Measurements from ENCODE around the gene CXCL8. TPM values are rescaled to one million over a fixed set of nuclear protein-coding genes. Genes with fewer than 3 reads are reported as not detected.

CXCL8 gene
- total and polyA plus RNA-seq, 2 of the 8 experiments (the other 6 are each of a cell fraction or from before 2014, with no cell fraction given): not detected

DNA sequence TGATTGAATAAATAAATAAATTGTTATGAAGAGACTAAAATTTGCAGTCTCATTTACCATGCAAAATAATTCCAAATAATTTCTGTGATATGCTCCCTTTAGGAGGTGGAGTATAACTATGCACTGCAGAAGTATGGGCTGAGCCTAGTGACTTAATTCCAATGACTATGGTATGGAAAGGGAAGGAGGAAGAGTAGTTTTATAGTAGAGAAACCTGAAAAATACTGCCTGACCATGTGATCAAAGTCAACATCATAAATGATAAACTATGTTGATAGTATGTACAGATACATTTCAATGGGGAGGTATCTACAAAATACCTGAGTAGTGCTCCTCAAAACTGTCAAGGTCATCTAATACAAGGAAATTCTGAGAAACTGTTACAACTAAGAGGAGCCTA, 14.6 kb downstream of the CXCL8 start:
- Histone ChIP-seq H2BK20ac (ENCODE audit: low read length) (no peak overlapping the region), H3K4me1 (replicated peaks in 1 of 4; ENCODE audit: control insufficient read depth in 3 of 4, insufficient read depth in 4 of 4, low read length in 3 of 4) (no peaks in the 10 kb centered on the region), H3K4me3 (ENCODE audit: extremely low read depth in 1 of 4, insufficient read depth in 2 of 4, low read depth in 3 of 4, low read length in 4 of 4) (no peak overlapping the region), H3K27ac (ENCODE audit: low read depth, low read length) (no peak overlapping the region), H3K14ac (ENCODE audit: insufficient read length) (no peak overlapping the region), H2BK120ac (replicated peaks; ENCODE audit: low read depth, low read length) (no peak overlapping the region), H3K79me1 (ENCODE audit: low read depth, low read length) (no peaks in the 10 kb centered on the region), H3K9ac (replicated peaks in 1 of 4; ENCODE audit: extremely low read depth in 1 of 4, low read depth in 3 of 4, low read length in 3 of 4) (no peak overlapping the region), H3K4ac (replicated peaks; ENCODE audit: insufficient read length, low read depth, low read length) (no peak overlapping the region), H2AFZ (ENCODE audit: low read length) (no peak overlapping the region), H3K79me2 (ENCODE audit: control insufficient read depth in 1 of 2, insufficient read depth in 2 of 2, low read length in 2 of 2) (no peaks in the 10 kb centered on the region), H3K9me3 (ENCODE audit: insufficient read depth in 2 of 2, low read depth in 1 of 2, low read length in 1 of 2) (no peaks in the 10 kb centered on the region), H4K5ac (ENCODE audit: insufficient read length, low read depth, low read length) (no peak overlapping the region), H3K56ac (replicated peaks; ENCODE audit: insufficient read length, low read depth, low read length) (no peak overlapping the region), H2BK15ac (ENCODE audit: low read length) (no peak overlapping the region), H4K20me1 (replicated peaks in 1 of 2; ENCODE audit: control insufficient read depth in 1 of 2, insufficient read depth in 2 of 2, low read length in 2 of 2) (no peaks in the 10 kb centered on the region), H4K91ac (replicated peaks; ENCODE audit: insufficient read length, low read length) (no peak overlapping the region), H2BK5ac (ENCODE audit: low read depth, low read length) (no peak overlapping the region), H3K23me2 (ENCODE audit: low read depth, low read length) (no peaks in the 10 kb centered on the region), H2AK5ac (ENCODE audit: low read depth, low read length) (no peak overlapping the region), H4K8ac (ENCODE audit: extremely low read depth, insufficient read depth, low read length) (no peak overlapping the region), H3K36me3 (ENCODE audit: control insufficient read depth in 2 of 4, insufficient read depth in 4 of 4, low read length in 3 of 4) (no peaks in the 10 kb centered on the region), H2BK12ac (ENCODE audit: low read depth, low read length) (no peak overlapping the region), H3K18ac (ENCODE audit: extremely low read depth, low read length) (no peak overlapping the region), H3K4me2 (ENCODE audit: insufficient read depth in 1 of 2, low read depth in 2 of 2, low read length in 2 of 2) (no peak overlapping the region), H3K27me3 (replicated peaks in 1 of 4; ENCODE audit: control insufficient read depth in 3 of 4, extremely low read depth in 1 of 4, insufficient read depth in 3 of 4, low read length in 3 of 4) (no peaks in the 10 kb centered on the region), H3K23ac (ENCODE audit: insufficient read length) (no peak overlapping the region)
- FAIRE-seq (no peak), DNase-seq (ENCODE audit: low read depth in 1 of 2, low spot score in 2 of 2) (no peak)
- CTCF ChIA-PET (ENCODE audit: partially characterized antibody): no interaction called here
- POLR2A ChIA-PET (ENCODE audit: partially characterized antibody): no interaction called here
- TF ChIP-seq, protein P1, sequence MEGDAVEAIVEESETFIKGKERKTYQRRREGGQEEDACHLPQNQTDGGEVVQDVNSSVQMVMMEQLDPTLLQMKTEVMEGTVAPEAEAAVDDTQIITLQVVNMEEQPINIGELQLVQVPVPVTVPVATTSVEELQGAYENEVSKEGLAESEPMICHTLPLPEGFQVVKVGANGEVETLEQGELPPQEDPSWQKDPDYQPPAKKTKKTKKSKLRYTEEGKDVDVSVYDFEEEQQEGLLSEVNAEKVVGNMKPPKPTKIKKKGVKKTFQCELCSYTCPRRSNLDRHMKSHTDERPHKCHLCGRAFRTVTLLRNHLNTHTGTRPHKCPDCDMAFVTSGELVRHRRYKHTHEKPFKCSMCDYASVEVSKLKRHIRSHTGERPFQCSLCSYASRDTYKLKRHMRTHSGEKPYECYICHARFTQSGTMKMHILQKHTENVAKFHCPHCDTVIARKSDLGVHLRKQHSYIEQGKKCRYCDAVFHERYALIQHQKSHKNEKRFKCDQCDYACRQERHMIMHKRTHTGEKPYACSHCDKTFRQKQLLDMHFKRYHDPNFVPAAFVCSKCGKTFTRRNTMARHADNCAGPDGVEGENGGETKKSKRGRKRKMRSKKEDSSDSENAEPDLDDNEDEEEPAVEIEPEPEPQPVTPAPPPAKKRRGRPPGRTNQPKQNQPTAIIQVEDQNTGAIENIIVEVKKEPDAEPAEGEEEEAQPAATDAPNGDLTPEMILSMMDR (IDR thresholded peaks at IDR 0.05; ENCODE audit: control extremely low read depth in 1 of 3, insufficient read depth in 1 of 3, low read depth in 1 of 3, low read length in 3 of 3): no peak
- TF ChIP-seq RFX5 (IDR thresholded peaks at IDR 0.05; ENCODE audit: borderline replicate concordance, low read depth, low read length) (no peak), GABPA (IDR thresholded peaks at IDR 0.05; ENCODE audit: borderline replicate concordance, insufficient read depth, low read length) (no peak), KDM1A (IDR thresholded peaks at IDR 0.05; ENCODE audit: borderline replicate concordance, low read length) (no peak)

Data from H1 (cell line).